ENCODE measurements around the gene FXYD2. TPM values are rescaled to one million over a fixed set of nuclear protein-coding genes. Genes with fewer than 3 reads are reported as not detected.

The FXYD2 gene
- total RNA-seq, 1 experiment from 2014 or later: not detected

- in situ Hi-C loops (cut with HindIII; ENCODE audit: low sequenced_read_pairs): no loop called here
These were observed 15.1 kb downstream of the FXYD2 start for GRCh38 chr11:117809236-117810055.

GRCh38 chr11:117808784-117809183, 15.8 kb downstream of the FXYD2 start:
- no peak for DNase-seq (ENCODE audit: low spot score)
- in situ Hi-C loops (cut with HindIII; ENCODE audit: low sequenced_read_pairs): no loop called here

More at GRCh38 chr11:117809236-117810055, 15.1 kb downstream of the FXYD2 start:
- peak; percentile 77 for DNase-seq (ENCODE audit: low spot score)

GRCh38 chr11:117807482-117808327, 16.8 kb downstream of the FXYD2 start:
- DNase-seq (ENCODE audit: low spot score): peak; percentile 74
- in situ Hi-C loops (cut with HindIII; ENCODE audit: low sequenced_read_pairs): no loop called here

- in situ Hi-C loops (cut with HindIII; ENCODE audit: low sequenced_read_pairs): no loop called here
- DNase-seq (ENCODE audit: low spot score): no peak
These were observed 17.7 kb downstream of the FXYD2 start for GRCh38 chr11:117806846-117807245.

GRCh38 chr11:117805045-117805444, 19.5 kb downstream of the FXYD2 start:
- in situ Hi-C loops (cut with HindIII; ENCODE audit: low sequenced_read_pairs): no loop called here
- DNase-seq (ENCODE audit: low spot score): no peak

- DNase-seq (ENCODE audit: low spot score): no peak
- in situ Hi-C loops (cut with HindIII; ENCODE audit: low sequenced_read_pairs): no loop called here
These were observed 20.6 kb downstream of the FXYD2 start for GRCh38 chr11:117803896-117804295.

- in situ Hi-C loops (cut with HindIII; ENCODE audit: low sequenced_read_pairs): no loop called here
- no peak for DNase-seq (ENCODE audit: low spot score)
These were observed 24.9 kb downstream of the FXYD2 start for GRCh38 chr11:117799634-117800033.

- peak; percentile 49 for DNase-seq (ENCODE audit: low spot score)
- in situ Hi-C loops (cut with HindIII; ENCODE audit: low sequenced_read_pairs): no loop called here
These were observed 27.5 kb downstream of the FXYD2 start, which contains the start of gene DSCAML1 for GRCh38 chr11:117796872-117797529. Gene DSCAML1, minus strand, starts transcription at chr11:117797216. Its CDS starts 137 bp downstream, at chr11:117797079.

GRCh38 chr11:117796456-117796871, 28.1 kb downstream of the FXYD2 start:
- no peak for DNase-seq (ENCODE audit: low spot score)
- in situ Hi-C loops (cut with HindIII; ENCODE audit: low sequenced_read_pairs): no loop called here

- DNase-seq (ENCODE audit: low spot score): no peak
- in situ Hi-C loops (cut with HindIII; ENCODE audit: low sequenced_read_pairs): no loop called here
These were observed 28.7 kb downstream of the FXYD2 start for GRCh38 chr11:117795638-117796455.

- DNase-seq (ENCODE audit: low spot score): no peak
- in situ Hi-C loops (cut with HindIII; ENCODE audit: low sequenced_read_pairs): no loop called here
These were observed 29.5 kb downstream of the FXYD2 start for GRCh38 chr11:117794772-117795629.

- in situ Hi-C loops (cut with HindIII; ENCODE audit: low sequenced_read_pairs): no loop called here
- no peak for DNase-seq (ENCODE audit: low spot score)
These were observed 30.4 kb downstream of the FXYD2 start for GRCh38 chr11:117794135-117794534.

- DNase-seq (ENCODE audit: low spot score): no peak
- in situ Hi-C loops (cut with HindIII; ENCODE audit: low sequenced_read_pairs): no loop called here
These were observed 31.0 kb downstream of the FXYD2 start for GRCh38 chr11:117793583-117793982.

- in situ Hi-C loops (cut with HindIII; ENCODE audit: low sequenced_read_pairs): no loop called here
- DNase-seq (ENCODE audit: low spot score): no peak
These were observed 31.6 kb downstream of the FXYD2 start for GRCh38 chr11:117792992-117793391.

- DNase-seq (ENCODE audit: low spot score): no peak
- in situ Hi-C loops (cut with HindIII; ENCODE audit: low sequenced_read_pairs): no loop called here
These were observed 32.3 kb downstream of the FXYD2 start for GRCh38 chr11:117792241-117792640.

- no peak for DNase-seq (ENCODE audit: low spot score)
- in situ Hi-C loops (cut with HindIII; ENCODE audit: low sequenced_read_pairs): no loop called here
These were observed 34.3 kb downstream of the FXYD2 start for GRCh38 chr11:117790279-117790678.

GRCh38 chr11:117789241-117789640, 35.3 kb downstream of the FXYD2 start:
- in situ Hi-C loops (cut with HindIII; ENCODE audit: low sequenced_read_pairs): no loop called here
- no peak for DNase-seq (ENCODE audit: low spot score)
